ENCODE results near the gene RNF166.

The RNF166 gene

GRCh38 chr16:88706229-88706964 is at the start of gene RNF166, which contains the start of gene CTU2:
RNF166 (minus strand) TSS chr16:88706408; CDS start chr16:88706325, 83 bp downstream.
CTU2 (plus strand) TSS chr16:88706503; CDS start chr16:88706531, 28 bp downstream.
- DNase-seq: peak; percentile 69

- no peak for DNase-seq
Observed at GRCh38 chr16:88754912-88755744, 48.9 kb upstream of the RNF166 start.

GRCh38 chr16:88754109-88754911 is 48.1 kb upstream of the RNF166 start:
- no peak for DNase-seq

GRCh38 chr16:88753602-88754001 is 47.4 kb upstream of the RNF166 start:
- no peak for DNase-seq

GRCh38 chr16:88753191-88753590 is 47.0 kb upstream of the RNF166 start:
- DNase-seq: no peak

GRCh38 chr16:88752386-88753002 is 46.3 kb upstream of the RNF166 start:
- DNase-seq: no peak

- peak; percentile 17 for DNase-seq
Observed at GRCh38 chr16:88750854-88751253, 44.6 kb upstream of the RNF166 start.

- DNase-seq: no peak
Observed at GRCh38 chr16:88749358-88749757, 43.1 kb upstream of the RNF166 start.

- no peak for DNase-seq
Observed at GRCh38 chr16:88748364-88748763, 42.2 kb upstream of the RNF166 start.

- no peak for DNase-seq
Observed at GRCh38 chr16:88747588-88748301, 41.5 kb upstream of the RNF166 start.

GRCh38 chr16:88746506-88746905 is 40.3 kb upstream of the RNF166 start:
- no peak for DNase-seq

GRCh38 chr16:88744577-88745521 is 38.6 kb upstream of the RNF166 start:
- DNase-seq: no peak

- DNase-seq: peak; percentile 20
Observed at GRCh38 chr16:88743693-88744576, 37.7 kb upstream of the RNF166 start.

- no peak for DNase-seq
Observed at GRCh38 chr16:88742896-88743605, 36.8 kb upstream of the RNF166 start.

GRCh38 chr16:88741368-88741767 is 35.2 kb upstream of the RNF166 start:
- no peak for DNase-seq

- DNase-seq: no peak
Observed at GRCh38 chr16:88740727-88741055, 34.5 kb upstream of the RNF166 start.

GRCh38 chr16:88739977-88740726 is 33.9 kb upstream of the RNF166 start:
- no peak for DNase-seq

All from NCI-H1092 treated with DMSO at 0.1 percent for 48 hours (cell line).